ENCODE data around the gene TANGO2.
A peak's percentile ranks its signal among the peaks of the same experiment; 100 is the strongest.

Gene TANGO2, protein sequence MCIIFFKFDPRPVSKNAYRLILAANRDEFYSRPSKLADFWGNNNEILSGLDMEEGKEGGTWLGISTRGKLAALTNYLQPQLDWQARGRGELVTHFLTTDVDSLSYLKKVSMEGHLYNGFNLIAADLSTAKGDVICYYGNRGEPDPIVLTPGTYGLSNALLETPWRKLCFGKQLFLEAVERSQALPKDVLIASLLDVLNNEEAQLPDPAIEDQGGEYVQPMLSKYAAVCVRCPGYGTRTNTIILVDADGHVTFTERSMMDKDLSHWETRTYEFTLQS

GRCh38 chr22:20020533-20021195 is at the start of gene TANGO2:
TSS of gene TANGO2 (plus strand) at chr22:20021110. CDS start at chr22:20036799, 15,689 bp downstream.
- TF ChIP-seq CTCF (IDR thresholded peaks at IDR 0.05): no peak

GRCh38 chr22:19971276-19972124 is 49.4 kb upstream of the TANGO2 start:
- Mint-ChIP-seq H3K27me3 (ENCODE audit: low read depth, poor library complexity) (no peaks in the 10 kb centered on the region), H3K36me3 (ENCODE audit: low read depth) (no peaks in the 10 kb centered on the region), H3K27ac (no peak overlapping the region), H3K4me3 (no peak overlapping the region), H3K4me1 (peaks cover 29% of the 10 kb centered on the region), H3K9me3 (no peaks in the 10 kb centered on the region)
- TF ChIP-seq CTCF (IDR thresholded peaks at IDR 0.05): no peak
- no peak for DNase-seq

More at GRCh38 chr22:20020533-20021195, at the start of gene TANGO2:
- H3K4me1 Mint-ChIP-seq: peaks cover 14% of the 10 kb centered on the region
- no peaks in the 10 kb centered on the region for H3K36me3 Mint-ChIP-seq (ENCODE audit: low read depth)
- peak within 1 kb of the TSS; percentile 82 for H3K4me3 Mint-ChIP-seq
- peak; percentile 96 for DNase-seq
- H3K27ac Mint-ChIP-seq: peak within 1 kb of the TSS; percentile 77
- peaks cover 48% of the 10 kb centered on the region for H3K27me3 Mint-ChIP-seq (ENCODE audit: low read depth, poor library complexity)
- no peaks in the 10 kb centered on the region for H3K9me3 Mint-ChIP-seq

GRCh38 chr22:19972251-19972650 is 48.7 kb upstream of the TANGO2 start:
- H3K9me3 Mint-ChIP-seq: no peaks in the 10 kb centered on the region
- no peak for TF ChIP-seq CTCF (IDR thresholded peaks at IDR 0.05)
- no peaks in the 10 kb centered on the region for H3K36me3 Mint-ChIP-seq (ENCODE audit: low read depth)
- H3K4me3 Mint-ChIP-seq: no peak overlapping the region
- no peak for DNase-seq
- no peaks in the 10 kb centered on the region for H3K27me3 Mint-ChIP-seq (ENCODE audit: low read depth, poor library complexity)
- peaks cover 23% of the 10 kb centered on the region for H3K4me1 Mint-ChIP-seq
- no peak overlapping the region for H3K27ac Mint-ChIP-seq

DNA sequence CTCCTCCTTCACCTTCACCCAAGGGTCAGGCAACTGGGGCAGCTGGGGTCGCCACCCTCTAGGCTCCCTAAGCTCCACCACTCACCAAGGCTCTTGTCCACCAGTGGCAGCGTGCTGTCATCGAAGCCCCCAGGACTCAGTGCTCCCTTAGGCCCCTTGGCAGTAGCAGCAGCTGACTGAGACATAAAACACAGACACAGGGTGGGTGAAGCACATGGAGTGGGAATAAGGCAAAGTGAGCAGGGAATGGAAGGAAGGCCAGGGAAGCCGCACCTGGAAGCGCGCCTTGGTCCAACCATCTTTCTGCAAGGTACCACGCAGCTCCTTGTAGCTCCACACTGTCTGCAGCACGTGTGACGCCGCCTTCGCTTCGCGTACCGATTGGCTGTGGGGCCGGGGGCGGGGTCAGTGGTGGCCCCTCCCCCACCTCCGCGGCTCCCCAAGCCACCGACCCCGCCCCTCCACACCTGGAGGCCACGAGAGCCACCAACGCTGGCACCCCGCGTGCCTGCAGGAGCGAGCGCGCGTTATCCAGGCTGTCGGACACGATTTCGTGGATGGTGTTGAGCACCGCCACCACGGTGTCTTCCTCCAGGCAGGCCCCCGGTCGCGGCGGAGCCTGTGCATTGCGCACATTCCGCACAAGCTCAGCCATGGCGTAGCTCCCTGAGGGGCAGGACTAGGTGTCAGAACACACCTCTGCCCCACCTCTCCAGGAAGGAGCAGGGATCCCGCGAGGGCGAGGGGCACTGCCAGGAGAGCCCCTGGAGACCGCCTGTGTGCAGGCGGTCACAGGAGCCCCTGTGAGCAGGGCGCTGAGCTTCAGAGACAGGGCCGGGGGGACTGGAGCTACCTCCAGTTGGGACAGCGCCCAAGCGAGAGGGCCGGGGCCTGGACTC is 48.0 kb upstream of the TANGO2 start:
- no peaks in the 10 kb centered on the region for H3K9me3 Mint-ChIP-seq
- no peak for DNase-seq
- H3K36me3 Mint-ChIP-seq (ENCODE audit: low read depth): no peaks in the 10 kb centered on the region
- no peak overlapping the region for H3K27ac Mint-ChIP-seq
- H3K27me3 Mint-ChIP-seq (ENCODE audit: low read depth, poor library complexity): no peaks in the 10 kb centered on the region
- peaks cover 16% of the 10 kb centered on the region for H3K4me1 Mint-ChIP-seq
- no peak overlapping the region for H3K4me3 Mint-ChIP-seq
- no peak for TF ChIP-seq CTCF (IDR thresholded peaks at IDR 0.05)

- Mint-ChIP-seq H3K4me1 (peaks cover 16% of the 10 kb centered on the region), H3K36me3 (ENCODE audit: low read depth) (no peaks in the 10 kb centered on the region), H3K27ac (no peak overlapping the region), H3K4me3 (no peak overlapping the region), H3K27me3 (ENCODE audit: low read depth, poor library complexity) (no peaks in the 10 kb centered on the region), H3K9me3 (no peaks in the 10 kb centered on the region)
- TF ChIP-seq CTCF (IDR thresholded peaks at IDR 0.05): no peak
- DNase-seq: no peak
Measured at GRCh38 chr22:19973551-19974267, 47.2 kb upstream of the TANGO2 start.
